Colonic mucosa (tissue), 4 donors: Measurements from ENCODE around the gene MYL12A. TPM values are rescaled to one million over a fixed set of nuclear protein-coding genes. Genes with fewer than 3 reads are reported as not detected.

Experiments used
- DNase-seq: peaks from one replicate; pipeline ENCODE4 v3.0.0-alpha.2; 2020
- H3K27ac ChIP-seq: fragments of 200-600 bp; one replicate; pipeline ENCODE4 v1.8.0; 2021
- H3K27me3 ChIP-seq: fragments of 200-600 bp; one replicate; pipeline ENCODE4 v1.8.0; 2021
- H3K36me3 ChIP-seq: fragments of 200-600 bp; one replicate; pipeline ENCODE4 v1.8.0; 2021
- H3K4me1 ChIP-seq: fragments of 200-600 bp; one replicate; pipeline ENCODE4 v1.8.0; 2021; ENCODE audit warnings: mild to moderate bottlenecking
- H3K4me3 ChIP-seq: fragments of 200-600 bp; one replicate; pipeline ENCODE4 v1.8.0; 2021
- H3K9ac ChIP-seq, 2 donors: one replicate each; pipeline ENCODE4 v1.7.0; 2013; ENCODE audit warnings: control low read depth in 2 of 2, low read depth in 2 of 2, low read length in 2 of 2
- H3K9me3 ChIP-seq: fragments of 200-600 bp; one replicate; pipeline ENCODE4 v1.8.0; 2021
- CTCF ChIP-seq: fragments of 200-600 bp; IDR thresholded peaks from one replicate; pipeline ENCODE4 v1.8.0; 2022; ENCODE audit warnings: antibody characterized with exemption, mild to moderate bottlenecking
- intact Hi-C: fragments of 100-400 bp; cut with DNase I; formaldehyde crosslinking; loops from one replicate; pipeline ENCODE4 v1.14.1; 2022
- total RNA-seq, 2 donors: library from RNA; stranded (reverse); fragmentation: NEBNext Ultra II Directional in 1 of 2; extraction: Animal tissue kit (Norgen Biotek cat#: 25700) in 1 of 2; gene quantifications; one replicate each; pipeline ENCODE4 v1.2.1, GENCODE V29; 2021
- donor health status: healthy.
- donor health status: DM: no; HTN: no; CAD: no.
- donor health status: DM: no; HTN: no; CAD: no.

MYL12A gene
- total RNA-seq, 2 donors from 2014 or later: 338 to 537 TPM

- no peak for DNase-seq
- H3K4me1 ChIP-seq: peaks cover 3% of the 10 kb centered on the region
- no peak overlapping the region for H3K4me3 ChIP-seq
- no peak overlapping the region for H3K9ac ChIP-seq
- no peaks in the 10 kb centered on the region for H3K27me3 ChIP-seq
- intact Hi-C loops: no loop called here
- H3K27ac ChIP-seq: no peak overlapping the region
- no peaks in the 10 kb centered on the region for H3K36me3 ChIP-seq
- no peaks in the 10 kb centered on the region for H3K9me3 ChIP-seq
- no peak for TF ChIP-seq CTCF
These were observed 37.6 kb upstream of the MYL12A start for GRCh38 chr18:3209859-3210569.

- Histone ChIP-seq H3K9me3 (no peaks in the 10 kb centered on the region), H3K4me3 (no peak overlapping the region), H3K27ac (no peak overlapping the region), H3K4me1 (peaks cover 3% of the 10 kb centered on the region), H3K9ac (no peak overlapping the region), H3K27me3 (no peaks in the 10 kb centered on the region), H3K36me3 (no peaks in the 10 kb centered on the region)
- no peak for DNase-seq
- intact Hi-C loops: no loop called here
- TF ChIP-seq CTCF: no peak
These were observed 36.2 kb upstream of the MYL12A start for GRCh38 chr18:3211236-3211992.

GRCh38 chr18:3212657-3213056 is 34.9 kb upstream of the MYL12A start:
- TF ChIP-seq CTCF: no peak
- Histone ChIP-seq H3K4me1 (peaks cover 3% of the 10 kb centered on the region), H3K36me3 (no peaks in the 10 kb centered on the region), H3K27ac (no peak overlapping the region), H3K9ac (no peak overlapping the region), H3K27me3 (no peaks in the 10 kb centered on the region), H3K9me3 (no peaks in the 10 kb centered on the region), H3K4me3 (no peak overlapping the region)
- no peak for DNase-seq
- intact Hi-C loops: no loop called here

GRCh38 chr18:3213300-3214059 is 34.1 kb upstream of the MYL12A start:
- TF ChIP-seq CTCF: no peak
- Histone ChIP-seq H3K9ac (no peak overlapping the region), H3K27me3 (no peaks in the 10 kb centered on the region), H3K4me1 (peaks cover 3% of the 10 kb centered on the region), H3K27ac (no peak overlapping the region), H3K4me3 (no peak overlapping the region), H3K36me3 (no peaks in the 10 kb centered on the region), H3K9me3 (no peaks in the 10 kb centered on the region)
- intact Hi-C loops: no loop called here
- no peak for DNase-seq

GRCh38 chr18:3214855-3215637 is 32.6 kb upstream of the MYL12A start:
- H3K27ac ChIP-seq: no peak overlapping the region
- no peaks in the 10 kb centered on the region for H3K9me3 ChIP-seq
- no peak for TF ChIP-seq CTCF
- H3K4me1 ChIP-seq: peaks cover 3% of the 10 kb centered on the region
- H3K27me3 ChIP-seq: no peaks in the 10 kb centered on the region
- H3K4me3 ChIP-seq: no peak overlapping the region
- H3K36me3 ChIP-seq: no peaks in the 10 kb centered on the region
- no peak for DNase-seq
- intact Hi-C loops: no loop called here
- H3K9ac ChIP-seq: no peak overlapping the region
